Measurements from ENCODE around the gene ZNF273.

The ZNF273 gene

DNA sequence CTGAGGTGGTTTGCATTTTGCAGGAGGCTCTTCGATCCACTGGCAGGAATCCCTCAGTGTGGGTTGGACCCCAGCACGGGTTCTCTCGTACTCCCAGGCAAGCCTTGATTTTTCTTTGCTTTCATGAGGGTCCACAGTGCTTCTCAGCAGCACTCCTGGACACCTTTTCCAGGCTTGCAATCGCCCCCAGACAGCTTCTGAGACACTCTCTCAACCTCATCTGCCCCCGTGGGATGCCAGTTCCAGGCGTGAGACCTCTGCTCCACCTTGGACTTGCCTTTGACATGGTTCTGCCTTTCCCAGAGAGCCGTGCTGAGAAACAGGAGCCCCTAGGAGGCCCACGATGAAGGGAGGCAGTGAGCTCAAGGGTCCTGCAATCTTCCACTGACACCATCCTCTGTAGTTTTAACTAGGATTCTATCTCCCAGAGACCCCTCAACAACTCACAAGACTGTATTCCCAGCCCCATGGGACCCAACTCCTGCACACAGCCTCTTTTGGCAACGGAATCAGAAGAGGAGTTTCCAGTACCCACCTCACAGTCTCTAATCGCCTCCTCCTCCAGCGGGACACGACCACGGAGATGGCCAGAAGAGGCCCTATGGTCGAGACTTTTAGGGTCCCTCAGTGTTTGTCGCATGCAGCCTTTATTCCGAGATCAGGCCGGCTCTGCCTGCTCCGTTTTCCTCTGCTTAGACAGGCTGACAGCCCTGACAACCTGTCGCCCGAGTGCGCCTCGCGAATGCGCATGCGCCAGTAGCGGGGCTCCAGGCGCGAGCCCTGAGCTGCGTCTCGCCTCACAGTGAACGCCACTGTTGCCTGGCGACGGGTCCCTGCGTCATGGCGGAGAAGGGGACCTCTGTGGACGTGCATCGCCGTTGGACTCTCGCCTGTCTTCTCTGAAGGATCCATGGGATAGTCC, 26.0 kb upstream of the ZNF273 start:
- DNase-seq (ENCODE audit: low read depth in 2 of 2), result peak; percentile 41 to 49

GRCh38 chr7:64877714-64878610, 25.1 kb upstream of the ZNF273 start:
- no peak for DNase-seq (ENCODE audit: low read depth in 2 of 2)

DNA sequence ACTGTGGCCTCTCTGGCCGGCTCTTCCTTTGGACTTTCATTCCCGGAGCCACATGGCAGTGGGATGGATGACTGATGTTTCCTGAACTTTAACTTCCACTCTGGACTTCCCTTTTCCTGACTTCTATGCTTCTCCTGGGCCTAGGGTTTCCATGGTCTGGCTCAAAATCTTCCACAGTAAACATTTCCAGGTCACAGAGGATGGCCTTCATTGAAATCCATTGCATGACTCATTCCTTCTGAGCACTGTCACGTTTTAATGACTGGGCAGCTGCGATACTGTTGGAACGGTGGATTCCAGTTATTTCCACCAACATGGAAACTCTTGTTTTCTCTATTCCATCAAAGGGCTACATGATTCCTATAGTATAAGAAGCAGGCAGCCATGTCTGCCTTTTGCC, 24.4 kb upstream of the ZNF273 start:
- DNase-seq (ENCODE audit: low read depth in 2 of 2), result no peak

- no peak for DNase-seq (ENCODE audit: low read depth in 2 of 2)
Observed at GRCh38 chr7:64879086-64879730, 23.9 kb upstream of the ZNF273 start.

- DNase-seq (ENCODE audit: low read depth in 2 of 2), result no peak
Observed at GRCh38 chr7:64879800-64880199, 23.3 kb upstream of the ZNF273 start.

GRCh38 chr7:64880322-64881297, 22.5 kb upstream of the ZNF273 start:
- no peak for DNase-seq (ENCODE audit: low read depth in 2 of 2)

GRCh38 chr7:64881461-64882287, 21.4 kb upstream of the ZNF273 start:
- no peak for DNase-seq (ENCODE audit: low read depth in 2 of 2)

DNA sequence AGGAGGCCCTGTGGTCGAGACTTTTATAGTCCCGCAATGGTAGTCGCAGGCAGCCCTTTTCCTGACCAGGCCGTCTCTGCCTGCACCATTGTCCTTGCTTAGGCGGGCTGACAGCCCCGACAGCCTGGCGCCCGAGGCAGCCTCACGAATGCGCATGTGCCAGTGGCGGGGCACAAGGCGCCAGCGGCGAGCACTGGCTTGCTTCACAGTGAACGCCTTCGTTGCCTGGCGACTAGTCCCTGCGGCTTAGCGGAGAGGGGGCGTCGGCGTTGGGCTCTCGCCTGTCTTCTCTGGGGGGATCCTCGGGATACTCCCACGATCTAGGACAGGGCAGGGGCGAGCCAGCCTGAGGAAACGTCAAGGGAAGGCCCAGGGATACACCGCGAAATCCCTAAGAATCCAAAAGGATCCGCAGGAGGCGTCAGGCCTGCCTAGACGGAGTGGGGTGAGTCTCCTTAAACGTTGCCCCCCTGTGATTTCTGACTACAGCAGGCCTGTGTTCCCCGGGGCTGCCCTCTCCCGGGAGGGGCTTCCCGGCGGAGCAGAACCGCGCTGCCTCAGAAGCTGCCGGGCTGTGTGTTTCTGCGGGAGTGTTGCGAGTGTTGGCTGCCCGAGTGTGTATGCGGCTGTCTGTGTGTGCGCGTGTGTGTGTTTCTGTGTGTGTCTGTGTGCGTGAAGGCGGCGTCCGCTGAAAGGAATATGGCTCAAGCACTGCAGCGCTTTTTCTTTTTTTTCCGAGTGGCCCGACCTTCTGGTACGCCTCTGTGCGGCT, 20.5 kb upstream of the ZNF273 start:
- DNase-seq (ENCODE audit: low read depth in 2 of 2), result no peak

DNA sequence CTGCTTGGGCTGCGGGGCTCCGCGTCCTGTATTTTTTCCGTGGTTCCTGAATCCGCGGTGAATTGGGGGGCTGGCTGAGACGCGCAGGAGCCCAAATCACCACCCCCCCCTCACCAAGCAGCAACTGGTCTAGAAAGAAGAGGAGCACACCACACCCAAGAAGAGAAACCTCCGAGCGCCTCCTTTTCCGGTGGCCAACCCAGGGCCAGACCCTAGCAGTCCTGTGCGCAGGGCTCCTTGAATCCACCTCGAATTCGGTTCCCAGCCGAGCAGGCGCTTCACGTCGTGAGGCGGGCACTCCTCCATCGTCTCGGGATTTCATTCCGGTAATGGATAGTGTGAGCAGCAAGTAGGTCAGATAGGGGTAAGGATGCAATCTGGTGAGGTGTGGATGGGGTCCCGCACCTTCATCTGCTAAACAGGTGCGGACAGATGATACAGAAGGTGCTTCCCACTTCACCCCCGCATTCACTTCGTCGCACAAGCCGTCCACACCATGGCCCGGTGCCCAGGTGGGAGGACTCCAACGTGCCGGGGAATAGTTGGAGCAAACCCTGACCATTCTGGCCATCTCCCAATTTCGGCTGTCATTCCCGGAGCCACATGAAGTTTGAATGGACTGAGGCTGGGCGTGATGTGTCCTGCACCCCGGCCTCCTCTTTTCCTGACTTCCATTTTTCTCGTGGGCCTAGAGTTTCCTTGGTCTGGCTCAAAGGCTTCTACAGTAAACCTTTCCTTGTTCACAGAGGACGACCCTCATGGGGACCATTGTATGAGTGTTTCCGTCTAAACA, 19.8 kb upstream of the ZNF273 start:
- no peak for DNase-seq (ENCODE audit: low read depth in 2 of 2)

- no peak for DNase-seq (ENCODE audit: low read depth in 2 of 2)
Observed at GRCh38 chr7:64884085-64884912, 18.8 kb upstream of the ZNF273 start.

- no peak for DNase-seq (ENCODE audit: low read depth in 2 of 2)
Observed at GRCh38 chr7:64884913-64885370, 18.1 kb upstream of the ZNF273 start.

GRCh38 chr7:64885520-64886240, 17.4 kb upstream of the ZNF273 start:
- DNase-seq (ENCODE audit: low read depth in 2 of 2), result no peak

DNA sequence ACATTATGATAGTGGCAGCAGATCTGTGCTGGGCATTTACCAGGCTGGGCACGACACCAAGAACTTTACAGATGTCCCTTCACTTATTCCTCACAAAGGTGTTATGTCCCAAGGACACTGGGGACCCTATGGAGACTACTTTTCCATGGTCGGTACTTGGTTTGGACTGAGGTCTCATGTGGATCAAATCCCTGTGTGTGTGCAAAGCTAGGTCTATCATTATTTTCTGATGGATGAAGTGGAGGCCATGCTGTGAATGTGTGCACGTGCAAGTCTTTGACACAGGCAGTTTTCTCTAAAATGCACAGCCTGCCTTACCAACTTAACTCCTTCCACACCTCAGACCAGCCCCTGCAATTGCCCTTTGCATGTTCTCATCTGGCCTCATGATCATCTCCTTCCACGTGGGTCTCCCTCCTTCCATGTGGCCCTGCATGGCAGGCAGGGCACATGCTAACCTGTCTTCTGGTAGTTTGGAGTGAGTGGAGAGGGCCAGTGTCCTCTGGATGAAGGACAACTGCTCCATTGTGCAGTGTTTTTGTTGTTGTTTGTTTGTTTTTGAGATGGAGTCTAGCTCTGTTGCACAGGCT, 16.0 kb upstream of the ZNF273 start:
- no peak for DNase-seq (ENCODE audit: low read depth in 2 of 2)

- no peak for DNase-seq (ENCODE audit: low read depth in 2 of 2)
Observed at GRCh38 chr7:64887756-64888508, 15.1 kb upstream of the ZNF273 start.

GRCh38 chr7:64888561-64888900, 14.5 kb upstream of the ZNF273 start:
- DNase-seq (ENCODE audit: low read depth in 2 of 2), result no peak

Data from stimulated activated CD8-positive, alpha-beta memory T cell treated with anti-CD3 and anti-CD28 coated beads, Interleukin-15, amount 100 ng/mL, for 4 hours (primary cell).